ENCODE measurements around the gene GPR143.

Gene GPR143

GRCh38 chrX:9706421-9706820 lies 59.2 kb downstream of the GPR143 start:
- no peak for DNase-seq

DNA sequence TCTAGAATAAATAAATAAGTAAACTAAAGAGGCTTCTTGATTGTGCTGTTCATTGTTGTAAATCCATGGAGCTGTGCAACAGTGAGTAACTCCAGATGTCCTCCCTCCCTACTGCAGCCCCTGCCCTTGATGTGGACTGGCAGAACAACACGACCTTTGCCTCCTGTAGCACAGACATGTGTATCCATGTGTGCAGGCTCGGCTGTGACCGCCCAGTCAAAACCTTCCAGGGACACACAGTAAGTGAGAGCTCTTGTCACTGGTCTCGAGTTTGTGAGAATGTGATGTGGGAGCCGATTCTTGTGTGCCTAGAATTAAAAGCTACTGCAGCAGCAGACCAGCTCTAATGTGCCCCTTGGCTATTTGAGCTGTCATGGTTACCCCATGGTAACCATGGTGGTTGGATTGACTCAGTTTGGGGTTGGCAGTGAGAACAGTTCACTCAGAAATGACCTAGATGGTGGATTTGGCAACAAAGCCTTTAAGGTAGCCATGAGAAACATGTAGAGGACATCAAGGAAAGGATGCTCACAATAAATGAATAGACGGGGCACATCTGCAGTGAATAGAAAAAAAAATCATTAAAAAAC lies 60.7 kb downstream of the GPR143 start:
- no peak for DNase-seq

DNA sequence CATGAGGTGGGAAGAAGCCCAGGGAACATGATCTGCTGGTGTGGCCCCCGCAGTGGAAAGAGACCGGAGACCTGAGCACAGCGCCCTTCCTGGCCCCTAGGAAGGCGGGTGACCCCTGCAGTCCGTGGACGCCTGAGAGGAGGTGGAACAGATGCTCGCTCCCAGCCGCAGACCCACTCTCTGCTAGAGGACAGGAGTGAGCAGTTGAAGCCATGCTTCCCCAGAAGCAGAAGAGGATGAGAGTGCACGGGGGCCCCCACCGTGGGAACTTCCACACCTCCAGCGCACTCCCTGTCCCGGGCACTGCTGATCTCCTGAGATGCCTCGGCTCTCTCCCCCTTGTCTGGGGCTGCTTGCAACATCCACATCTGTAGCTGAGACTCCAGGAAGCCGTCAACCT lies 62.2 kb downstream of the GPR143 start:
- no peak for DNase-seq

DNA sequence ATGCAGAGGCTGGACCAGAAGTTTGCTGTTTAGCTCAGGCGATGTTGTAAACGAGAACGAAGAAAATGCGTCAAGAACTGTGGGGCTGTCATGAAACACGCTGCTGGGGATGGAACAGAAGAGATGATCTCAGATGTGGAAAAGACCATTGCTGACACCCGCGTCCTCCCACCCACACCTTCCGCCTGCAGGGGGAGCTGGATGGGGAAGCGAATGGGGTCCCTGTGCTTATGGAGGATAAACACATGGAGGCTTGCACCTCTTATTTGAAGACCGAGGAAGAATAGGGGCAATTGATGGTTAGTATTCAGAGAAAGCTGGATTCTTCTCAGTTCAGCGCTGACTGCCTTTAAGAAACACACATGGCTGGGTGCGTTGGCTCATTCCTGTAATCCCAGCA lies 63.9 kb downstream of the GPR143 start:
- no peak for DNase-seq

GRCh38 chrX:9700555-9700954 lies 65.1 kb downstream of the GPR143 start:
- DNase-seq = no peak

DNA sequence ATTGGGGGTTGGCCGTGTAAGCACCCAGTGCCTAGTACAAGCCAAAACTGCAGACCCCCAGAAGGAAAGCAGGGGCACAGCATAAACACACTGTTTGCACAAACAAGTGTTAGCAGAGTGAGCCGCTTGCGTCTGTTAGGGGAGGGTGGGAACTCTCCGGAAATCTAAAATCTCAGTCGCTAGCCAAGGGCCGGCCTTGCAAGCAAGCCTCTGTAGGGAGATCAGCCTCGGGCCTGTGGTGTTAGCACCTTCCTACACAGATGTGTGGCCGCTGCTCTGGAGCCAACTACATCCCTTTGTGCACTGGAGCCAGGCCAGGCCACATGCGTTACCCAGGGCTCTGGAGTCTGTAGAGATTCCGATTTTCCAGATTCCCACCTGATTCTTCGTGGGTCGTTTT lies 67.1 kb downstream of the GPR143 start:
- DNase-seq = no peak

GRCh38 chrX:9693307-9694001 lies 72.2 kb downstream of the GPR143 start:
- no peak for DNase-seq

DNA sequence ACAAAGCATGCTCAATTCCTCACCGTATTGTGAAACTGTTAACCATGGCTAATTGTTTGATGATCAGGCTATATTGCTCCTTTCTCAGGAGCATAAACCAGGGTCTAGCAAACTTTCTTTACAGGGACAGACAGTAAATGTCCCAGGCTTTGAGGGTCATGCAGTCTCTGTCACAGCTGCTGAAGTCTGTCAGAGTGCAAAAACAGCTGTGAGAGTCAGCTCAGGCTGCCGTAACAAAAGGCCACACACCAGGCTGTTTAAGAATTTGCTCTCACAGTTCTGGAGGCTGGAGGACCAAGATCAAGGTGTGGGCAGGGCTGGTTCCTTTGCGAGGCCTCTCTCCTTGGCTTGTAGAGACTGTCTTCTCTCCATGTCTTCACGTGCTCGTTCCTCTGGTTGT lies 75.6 kb downstream of the GPR143 start:
- no peak for DNase-seq

GRCh38 chrX:9688833-9689232 lies 76.8 kb downstream of the GPR143 start:
- DNase-seq = no peak

DNA sequence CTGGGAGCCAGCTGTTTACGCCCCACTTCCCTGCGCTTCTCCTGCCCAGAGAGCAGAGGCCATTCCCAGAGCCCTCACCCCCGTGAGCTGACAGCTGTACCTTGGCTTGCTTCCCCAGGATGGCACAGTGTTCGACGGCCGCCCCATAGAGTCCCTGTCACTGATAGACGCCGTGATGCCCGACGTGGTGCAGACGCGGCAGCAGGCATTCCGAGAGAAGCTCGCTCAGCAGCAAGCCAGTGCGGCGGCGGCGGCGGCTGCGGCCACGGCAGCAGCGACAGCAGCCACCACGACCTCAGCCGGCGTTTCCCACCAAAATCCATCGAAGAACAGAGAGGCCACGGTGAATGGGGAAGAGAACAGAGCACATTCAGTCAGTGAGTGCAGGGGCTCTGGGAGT lies 77.7 kb downstream of the GPR143 start:
- no peak for DNase-seq

- DNase-seq = no peak
Observed at GRCh38 chrX:9683350-9683749, 82.3 kb downstream of the GPR143 start.

DNA sequence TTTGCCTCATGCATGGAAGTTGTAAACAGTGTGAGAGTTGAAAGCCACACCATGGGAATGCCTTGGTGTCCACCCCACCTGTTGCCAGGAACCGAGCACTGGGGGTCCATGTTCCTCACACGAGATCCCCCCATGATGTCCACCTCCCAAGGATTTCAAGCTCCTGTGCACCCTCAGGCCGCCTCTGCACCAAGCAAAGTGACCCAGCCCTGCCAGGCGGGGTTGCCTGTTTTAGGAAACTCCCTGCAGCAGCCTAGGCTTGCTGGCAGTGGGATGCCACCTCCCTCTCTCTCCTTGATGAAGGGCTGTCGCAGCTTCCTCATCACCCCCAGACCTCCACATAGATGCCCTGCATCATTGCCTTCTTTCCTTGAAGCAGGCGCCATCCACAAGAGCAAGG lies 82.8 kb downstream of the GPR143 start:
- no peak for DNase-seq

DNA sequence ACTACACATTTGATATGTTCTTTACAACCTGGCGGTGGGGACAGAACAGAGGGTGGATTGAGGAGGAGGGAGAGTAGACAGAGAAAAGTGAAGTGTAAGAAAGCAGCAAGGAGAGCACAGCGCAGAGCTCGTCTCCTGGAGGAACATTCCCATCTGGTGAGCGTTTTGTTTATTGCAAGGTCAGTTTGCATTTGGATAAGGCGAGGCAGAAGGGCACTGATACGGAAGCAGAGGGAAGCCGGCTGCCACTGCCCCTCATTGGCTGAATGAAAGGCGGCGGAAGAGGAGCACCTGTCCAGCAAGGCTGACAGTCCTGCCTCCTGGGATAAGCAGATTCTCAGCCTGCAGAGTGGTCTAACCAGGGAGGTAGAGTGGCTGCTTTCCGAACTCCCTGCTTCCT lies 83.2 kb downstream of the GPR143 start:
- no peak for DNase-seq

- no peak for DNase-seq
Observed at GRCh38 chrX:9681422-9681821, 84.2 kb downstream of the GPR143 start.

DNA sequence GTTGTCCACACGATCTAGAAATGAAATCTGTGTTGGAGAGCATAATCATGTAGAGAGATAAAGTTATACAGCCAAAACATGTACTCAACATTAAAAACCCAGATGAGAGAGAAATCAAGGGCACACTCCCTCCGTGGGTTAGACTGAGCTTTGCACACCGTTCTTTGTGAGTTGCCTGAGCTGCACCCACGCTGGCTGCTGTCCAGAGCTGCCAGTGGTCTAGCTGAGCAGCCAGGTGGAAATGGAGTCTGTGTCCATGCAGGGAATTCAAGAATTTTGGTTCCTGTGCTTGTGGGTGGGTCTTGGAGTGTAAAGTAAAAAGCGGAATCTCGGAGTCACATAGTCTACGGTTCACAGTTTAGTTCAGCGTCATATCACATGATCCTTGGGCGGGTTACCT lies 84.6 kb downstream of the GPR143 start:
- no peak for DNase-seq

DNA sequence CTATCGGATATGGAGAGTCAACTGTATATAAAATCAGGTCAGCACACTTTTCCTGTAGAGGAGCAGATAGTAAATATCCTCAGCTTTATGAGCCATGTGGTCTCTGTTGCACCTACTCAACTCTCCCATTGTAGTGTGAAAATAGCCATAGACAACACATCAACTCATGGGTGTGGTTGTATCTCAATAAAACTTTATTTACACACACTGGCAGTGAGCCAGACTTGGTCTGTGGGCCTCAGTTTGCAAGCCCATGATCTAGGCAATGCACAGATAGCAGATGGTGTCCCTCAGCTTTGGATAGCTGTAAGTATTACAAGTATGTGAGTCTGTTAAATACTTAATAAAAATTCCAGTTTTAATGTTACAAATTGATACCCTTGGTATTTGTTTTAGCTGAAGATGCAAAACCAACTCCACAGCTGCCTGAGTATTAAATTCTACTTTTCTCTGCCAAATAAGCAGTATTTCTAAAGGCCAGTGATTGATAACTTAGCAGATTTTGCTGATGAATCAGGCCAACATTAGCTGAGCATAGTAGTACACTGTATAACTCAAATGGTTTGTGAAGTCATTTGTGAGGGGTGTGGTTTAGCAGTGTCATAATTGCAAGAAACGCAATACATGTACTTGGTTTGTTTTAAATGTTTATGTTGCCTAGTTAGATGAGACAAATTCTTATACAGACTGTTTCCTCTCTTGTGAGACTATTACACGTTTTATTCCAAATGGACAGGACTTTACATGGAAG lies 87.3 kb downstream of the GPR143 start:
- DNase-seq = no peak

DNA sequence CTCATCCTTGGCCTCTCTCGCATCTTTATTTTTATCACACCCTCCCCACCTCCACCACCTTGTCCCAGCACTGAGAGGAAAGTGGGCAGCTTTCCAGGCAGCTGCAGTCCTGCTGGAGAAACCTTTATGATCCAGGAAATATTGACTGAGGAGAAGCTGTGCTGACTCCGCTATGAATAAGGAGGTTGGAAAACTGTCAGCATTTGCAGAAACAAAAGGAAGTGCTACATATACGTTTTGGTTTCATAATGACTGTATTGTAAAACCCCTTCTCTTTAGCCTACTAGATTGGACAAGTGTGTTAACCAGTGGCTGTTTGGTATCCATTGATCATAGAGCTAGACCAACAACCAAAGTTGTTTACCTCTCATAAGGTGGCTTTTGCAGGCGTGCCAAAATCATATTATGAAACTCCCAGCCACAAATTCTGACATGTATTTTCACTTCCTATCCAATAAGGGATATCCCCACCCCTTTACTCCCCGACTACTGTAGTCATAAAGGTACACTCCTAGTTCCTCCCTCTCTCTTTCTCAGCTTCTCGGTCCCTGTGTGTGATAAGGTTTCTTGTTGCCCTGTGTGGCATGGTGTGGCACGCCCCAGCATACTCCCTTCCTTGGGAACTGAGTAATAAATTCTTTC lies 88.4 kb downstream of the GPR143 start:
- DNase-seq = no peak

DNA sequence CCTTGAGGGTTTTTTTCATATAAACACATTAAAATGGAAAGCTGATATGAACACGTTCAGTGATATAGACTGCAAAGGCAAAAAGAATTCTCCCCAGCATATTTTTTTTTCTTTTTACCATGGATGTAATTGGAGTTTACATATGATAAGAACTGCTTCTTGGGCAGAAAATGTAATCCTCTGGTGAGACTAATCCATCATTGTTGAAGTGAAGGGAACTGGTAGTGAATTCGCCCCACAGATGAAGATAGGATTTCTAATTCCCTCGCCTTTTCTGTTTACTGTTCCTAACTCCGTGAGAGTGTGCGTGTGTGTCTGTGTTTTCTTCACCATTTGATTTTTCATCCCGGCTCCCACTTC lies 88.9 kb downstream of the GPR143 start:
- DNase-seq = no peak

DNA sequence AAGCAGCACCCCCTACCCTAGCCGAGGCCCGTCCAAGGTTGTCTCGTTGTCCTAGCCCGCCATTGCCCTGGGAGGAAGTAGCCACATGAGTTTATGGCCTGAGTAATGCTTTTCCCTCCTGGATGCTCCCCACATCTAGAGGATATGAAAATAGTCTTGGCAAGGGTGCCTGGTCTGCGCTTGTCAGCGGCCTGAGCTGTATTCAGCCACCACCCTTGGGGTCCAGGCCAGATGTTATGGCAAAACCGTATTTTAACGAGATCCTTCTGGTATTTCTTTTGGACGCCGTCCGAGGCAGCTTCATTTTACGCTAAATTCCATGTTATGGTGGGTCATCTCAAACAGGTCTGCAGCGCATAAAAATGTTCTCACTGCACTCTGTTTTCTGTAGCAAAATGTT lies 89.3 kb downstream of the GPR143 start:
- no peak for DNase-seq
